HCEC 1CT (cell line): ENCODE results near the gene USP2.

Experiments used
- DNase-seq: peaks from one replicate; pipeline ENCODE4 v3.0.0-alpha.2; 2017

USP2 gene

DNA sequence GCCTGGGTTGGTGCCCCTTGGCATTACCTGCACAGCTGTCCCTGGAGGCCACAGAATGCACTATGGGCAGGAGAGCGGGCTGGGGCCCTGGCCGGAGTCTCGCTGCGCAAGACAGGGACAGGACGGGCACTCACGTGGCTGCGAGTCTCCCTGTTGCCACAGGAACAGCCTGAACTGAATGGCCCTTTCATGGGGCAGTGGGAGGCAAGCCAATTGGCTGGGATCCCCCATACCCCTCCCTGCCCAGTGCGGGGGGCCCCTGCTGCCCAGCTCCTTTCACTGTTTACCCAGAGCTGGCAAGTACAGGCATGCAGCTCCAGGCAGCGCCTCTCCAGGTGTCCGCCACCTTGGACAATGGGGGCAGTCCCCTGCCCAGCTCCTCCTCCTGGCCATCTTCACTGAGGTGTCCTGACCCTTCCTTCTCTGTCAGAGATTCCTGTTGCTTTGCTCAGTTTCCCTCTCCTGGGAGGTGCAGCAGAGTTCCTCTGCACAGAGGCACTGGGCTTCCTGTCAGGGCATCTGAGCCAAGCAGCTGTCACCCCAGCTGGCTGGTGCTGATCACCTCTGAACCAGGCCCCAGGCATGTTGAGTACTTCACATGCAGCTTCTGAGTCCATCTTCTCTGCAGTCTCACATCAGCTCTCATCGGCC is 5.2 kb downstream of the USP2 start:
- peak; percentile 31 for DNase-seq

DNA sequence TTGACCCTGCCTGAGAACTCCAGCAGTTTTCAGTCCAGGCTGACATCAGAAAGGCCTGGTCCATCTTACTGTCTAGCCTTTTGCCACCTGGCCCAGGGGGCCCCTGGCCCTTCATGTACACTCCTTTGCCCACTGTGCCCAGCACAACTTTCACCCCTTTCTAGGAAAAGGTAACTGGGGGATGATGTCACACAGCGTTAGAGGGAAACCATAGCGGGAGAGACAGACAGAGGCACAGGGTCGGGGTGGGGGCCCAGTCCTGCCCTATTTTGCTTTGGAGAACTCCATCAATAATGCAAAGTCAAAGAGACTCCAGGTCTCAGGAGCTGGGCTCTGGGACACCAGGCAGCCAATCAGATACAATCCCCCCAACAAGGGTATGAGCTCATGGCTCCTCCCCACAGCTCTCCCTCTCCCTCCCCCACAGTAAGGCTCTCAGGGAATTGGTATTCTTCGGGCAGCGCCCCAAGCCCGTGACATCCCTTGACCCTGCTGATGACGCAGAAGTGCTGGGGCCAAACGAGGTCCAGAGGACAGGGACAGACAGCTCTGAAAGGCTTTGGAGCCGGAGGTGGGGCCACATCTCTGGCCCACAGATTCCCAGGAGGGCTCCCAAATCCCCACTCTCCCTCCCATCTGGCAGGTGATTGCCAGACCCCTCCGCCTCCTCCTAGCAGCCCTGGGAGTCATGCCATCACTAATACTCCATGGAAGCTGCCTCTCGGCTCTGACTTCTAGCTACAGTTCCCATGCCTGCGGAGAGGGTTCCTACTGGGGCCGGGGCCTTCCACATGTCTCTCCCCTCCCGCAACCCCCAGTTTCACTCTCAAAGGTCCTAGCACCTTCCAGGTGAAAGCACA is 5.9 kb downstream of the USP2 start:
- peak; percentile 88 for DNase-seq

DNA sequence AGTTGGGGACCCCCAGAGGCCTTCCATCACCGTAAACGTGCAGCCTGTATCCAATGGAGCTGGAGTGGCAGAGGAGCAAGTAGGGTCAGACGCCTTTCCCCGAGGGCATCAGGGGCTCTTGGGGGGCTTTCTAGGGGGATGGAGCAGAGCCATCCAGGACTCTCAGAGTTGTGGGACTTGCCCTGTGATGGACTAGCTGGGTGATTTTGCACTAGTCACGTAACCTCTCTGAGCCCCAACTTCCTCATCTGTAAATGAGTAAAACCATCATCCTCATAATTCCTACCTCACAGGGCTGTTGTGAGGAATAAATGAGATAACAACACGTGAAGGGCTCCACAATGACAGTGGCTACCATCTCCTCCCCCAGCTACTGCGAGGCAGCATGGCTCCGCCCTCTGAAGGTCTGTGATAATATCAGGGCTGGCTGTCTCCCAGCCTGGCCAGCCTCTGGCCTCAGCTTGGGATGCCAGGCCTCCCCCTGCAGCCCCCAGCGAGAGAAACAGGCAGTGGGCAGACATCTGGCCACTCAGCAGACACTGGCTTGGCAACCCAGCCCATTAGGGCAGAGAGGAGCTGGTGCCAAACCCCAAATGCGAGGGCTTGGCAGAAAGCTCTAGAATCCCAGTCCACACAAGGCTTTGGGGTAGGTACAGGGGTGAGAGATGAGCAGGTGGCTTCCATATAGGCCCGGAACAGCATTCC is 6.7 kb downstream of the USP2 start:
- no peak for DNase-seq

DNA sequence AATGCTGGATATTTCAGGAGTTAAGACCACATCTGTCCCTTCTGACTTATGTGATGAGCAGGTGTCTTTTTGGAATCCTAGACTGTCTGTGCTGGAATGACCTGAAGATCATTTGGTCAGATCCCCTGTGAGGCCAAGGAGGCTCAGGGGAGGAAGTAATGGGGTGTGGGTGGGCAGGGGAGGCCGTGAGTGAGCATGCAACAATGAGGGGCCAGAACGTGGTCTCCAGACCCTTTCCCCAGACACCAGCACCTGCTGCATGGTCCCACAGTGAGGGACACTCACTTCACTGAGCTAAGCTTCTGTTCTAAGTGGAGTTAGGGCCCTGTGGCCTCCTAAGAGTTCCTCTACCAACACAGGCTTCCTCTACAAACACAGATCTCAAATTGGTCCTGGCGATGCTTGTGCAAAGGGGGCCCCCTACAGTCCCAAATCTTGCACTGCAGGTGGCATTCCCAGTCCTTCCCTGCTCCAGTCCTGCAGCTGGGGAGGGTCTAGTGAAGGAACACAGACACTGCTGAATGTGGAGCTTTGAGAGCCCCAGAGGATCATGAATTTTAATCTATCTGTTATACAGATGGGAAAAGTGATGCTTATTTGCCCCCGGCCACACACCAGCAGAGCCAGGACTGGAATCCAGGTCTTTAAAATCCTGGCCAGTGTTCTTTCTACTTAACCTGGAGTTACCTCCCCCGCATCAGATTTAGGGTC is 7.4 kb downstream of the USP2 start:
- peak; percentile 72 for DNase-seq

DNA sequence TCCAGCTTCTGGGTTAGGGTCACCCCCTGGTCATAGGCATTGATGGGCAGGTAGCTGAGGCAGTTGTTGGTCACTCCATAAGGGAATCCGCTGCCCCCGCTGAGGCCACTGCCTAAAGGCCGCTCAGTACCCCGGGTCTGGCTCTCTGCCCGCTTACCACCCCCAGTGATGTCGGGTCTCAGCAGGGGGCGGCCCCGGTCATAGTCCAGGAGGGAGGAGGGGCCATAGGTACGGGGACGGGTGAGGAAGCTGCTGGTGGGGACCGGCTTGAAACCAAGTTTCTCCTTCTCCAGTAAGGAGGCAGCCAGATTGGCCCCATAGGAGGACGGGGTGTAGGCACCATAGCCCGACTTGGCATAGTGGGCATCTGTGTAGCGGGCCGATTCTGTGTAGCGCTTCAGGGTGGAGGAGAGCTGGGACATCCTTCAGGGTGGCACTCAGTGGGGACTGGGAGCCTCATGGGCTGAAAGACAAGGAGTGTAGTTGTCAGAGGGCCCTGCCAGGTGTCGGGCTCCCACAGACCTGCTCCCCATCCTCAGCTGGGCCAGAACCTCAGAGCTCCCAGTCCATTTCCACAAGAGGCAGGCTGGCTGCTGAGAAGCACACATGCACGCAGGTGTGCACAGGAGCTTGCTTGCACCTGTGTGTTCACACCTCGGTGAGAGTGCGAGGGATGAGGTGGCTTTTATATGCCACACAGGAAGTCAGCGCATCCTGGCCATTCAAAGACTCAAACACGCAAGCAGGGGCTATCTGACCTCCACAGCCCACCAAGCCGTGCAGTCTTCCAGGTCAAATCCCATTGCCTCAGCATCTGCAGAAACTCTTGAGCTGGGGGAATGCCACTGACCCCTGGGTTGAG is 8.2 kb downstream of the USP2 start:
- DNase-seq = no peak

DNA sequence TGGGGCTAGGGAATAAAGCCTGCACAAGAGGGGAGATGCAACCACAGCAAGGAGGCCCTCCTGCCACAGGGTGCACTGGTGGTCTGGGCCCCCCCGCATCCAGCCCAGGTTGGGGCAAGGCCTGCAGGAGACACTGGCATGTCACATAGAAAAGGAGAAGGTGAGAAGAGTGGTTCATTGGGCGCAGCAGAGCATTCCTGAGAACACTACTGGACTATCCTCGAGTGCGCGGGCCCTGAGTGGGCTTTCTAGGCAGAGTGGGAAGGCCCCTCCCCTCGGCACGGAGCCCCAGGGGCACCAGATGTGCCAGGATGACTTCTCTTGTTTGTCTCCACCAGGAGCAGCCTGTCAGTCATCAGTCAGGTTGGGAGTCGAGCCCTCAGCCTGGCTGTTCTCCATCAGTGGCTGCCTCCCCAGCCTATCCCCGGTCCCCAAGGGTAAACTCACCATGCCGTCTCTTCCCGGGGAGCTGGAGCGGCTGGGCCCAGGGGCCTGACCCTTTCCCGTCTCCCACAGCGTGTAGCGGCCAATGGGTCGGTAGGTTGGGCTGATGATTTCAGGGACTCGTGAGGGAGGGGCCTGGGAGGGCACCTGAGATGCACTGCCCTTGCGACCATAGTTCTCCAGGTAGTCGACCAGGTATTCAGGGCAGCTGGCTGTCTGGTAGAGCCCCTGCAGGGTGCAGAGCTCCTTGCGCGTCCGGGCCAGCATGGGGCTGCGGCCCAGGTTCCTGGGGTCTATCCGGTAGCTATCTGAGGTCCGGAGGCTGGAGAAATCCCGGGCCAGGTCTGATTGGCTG is 9.0 kb downstream of the USP2 start:
- no peak for DNase-seq

DNA sequence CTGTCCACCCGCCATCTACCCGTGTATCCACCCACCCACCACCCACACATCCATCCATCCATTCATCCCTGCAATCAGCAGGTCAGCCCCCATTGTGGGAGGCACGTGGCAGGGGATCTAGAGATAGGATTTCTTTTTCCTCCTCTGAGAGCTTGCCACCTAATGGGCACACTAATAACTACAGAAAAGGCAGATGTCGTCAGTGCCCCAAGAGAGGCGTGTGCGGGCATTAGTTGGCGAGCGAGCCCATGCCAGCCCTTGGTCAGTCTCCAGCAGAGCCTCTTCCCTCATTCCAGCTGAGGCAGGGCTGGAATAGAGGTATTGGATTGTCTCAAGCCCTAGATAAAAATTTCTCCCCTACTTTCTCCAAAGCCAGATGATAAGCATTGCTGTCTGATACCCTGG is 9.7 kb downstream of the USP2 start:
- no peak for DNase-seq

DNA sequence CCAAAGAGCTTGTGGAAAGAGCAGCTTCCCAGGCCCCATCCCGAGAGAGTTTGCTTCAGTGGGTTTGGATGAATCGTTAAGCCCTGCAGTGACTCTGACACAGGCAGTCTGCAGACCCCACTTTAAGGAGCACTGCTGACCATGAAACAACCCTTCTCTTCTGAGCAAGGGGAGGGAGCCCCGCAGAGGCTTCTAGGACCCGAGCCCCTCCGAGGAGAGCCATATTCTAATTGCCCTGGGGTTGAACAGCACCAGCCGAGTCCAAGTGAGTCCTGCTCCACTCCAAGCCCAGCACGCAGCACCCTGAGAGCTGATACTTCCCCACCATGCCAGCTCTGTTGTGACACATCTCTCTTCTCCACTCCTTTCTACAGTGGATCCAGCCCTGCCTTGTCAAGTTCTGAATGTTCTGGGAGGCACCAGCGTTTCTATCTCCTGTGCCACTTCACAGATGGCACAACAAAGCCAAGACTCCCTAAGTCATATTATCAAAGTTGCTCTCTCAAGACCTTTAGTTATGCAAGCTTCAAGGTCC is 10.4 kb downstream of the USP2 start:
- no peak for DNase-seq

DNA sequence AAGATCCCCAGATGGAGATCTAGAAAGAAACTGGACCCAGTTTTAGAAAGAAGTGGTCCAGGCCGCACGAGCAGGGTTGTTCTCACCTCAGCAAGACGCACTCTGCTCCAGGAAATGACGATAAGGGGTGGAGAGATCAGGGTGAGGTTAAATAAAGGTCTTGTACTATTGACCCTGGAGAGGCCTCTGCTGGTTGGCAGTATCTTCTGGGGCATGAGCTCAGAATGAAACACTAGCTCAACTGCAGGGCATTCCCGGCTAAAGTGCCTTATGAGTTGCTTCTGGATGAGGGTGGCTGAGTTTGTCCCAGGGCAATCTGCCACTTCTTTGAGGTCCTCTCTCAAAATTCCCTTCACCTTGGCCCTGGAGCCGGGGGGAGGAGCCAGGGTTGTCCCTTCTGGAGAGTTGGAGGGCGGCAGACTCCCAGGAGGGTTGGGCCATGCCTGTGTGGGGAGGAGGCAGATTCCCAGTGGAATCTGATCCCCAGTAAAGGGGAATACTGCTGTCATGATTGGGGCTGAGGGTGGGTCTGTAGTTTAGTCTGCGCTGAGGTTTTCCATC is 10.9 kb downstream of the USP2 start:
- DNase-seq = no peak

DNA sequence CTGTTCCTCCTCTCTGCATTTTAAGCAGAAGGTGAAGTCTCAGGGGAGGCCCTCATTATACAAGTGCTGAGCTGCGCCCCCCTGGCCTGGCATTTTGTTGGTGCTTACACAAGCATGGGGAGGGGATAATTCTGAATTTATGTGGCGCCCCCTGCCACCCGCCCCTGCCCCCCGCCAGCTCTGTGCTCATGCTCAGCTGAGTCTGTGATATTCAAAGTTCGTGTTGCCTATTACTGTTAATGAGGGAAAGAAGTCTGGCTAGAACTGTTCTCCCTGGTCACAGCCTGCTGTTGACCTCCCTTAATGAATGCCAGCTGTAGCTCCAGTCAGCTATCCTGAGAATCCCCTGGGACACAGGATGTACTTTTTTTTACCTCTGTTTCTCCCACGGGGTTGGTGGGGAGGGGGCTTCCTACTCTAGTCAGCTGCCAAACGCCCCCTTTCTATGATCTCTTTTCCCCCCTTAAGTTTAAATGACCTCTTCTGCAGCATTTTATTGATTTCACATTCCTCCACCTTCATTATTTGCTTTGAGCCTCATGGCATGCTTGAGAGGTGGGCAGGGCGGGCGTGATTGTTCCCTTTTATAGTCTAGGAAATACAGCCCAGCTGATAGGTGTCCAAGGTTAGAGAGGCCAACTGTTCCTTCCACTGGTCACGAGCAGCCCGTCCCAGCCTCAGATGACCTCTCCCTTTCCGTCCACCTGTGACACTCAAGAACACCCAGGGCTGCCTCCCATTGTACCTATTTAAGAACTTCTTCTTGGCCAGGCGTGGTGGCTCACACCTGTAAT is 12.2 kb downstream of the USP2 start:
- DNase-seq = no peak

DNA sequence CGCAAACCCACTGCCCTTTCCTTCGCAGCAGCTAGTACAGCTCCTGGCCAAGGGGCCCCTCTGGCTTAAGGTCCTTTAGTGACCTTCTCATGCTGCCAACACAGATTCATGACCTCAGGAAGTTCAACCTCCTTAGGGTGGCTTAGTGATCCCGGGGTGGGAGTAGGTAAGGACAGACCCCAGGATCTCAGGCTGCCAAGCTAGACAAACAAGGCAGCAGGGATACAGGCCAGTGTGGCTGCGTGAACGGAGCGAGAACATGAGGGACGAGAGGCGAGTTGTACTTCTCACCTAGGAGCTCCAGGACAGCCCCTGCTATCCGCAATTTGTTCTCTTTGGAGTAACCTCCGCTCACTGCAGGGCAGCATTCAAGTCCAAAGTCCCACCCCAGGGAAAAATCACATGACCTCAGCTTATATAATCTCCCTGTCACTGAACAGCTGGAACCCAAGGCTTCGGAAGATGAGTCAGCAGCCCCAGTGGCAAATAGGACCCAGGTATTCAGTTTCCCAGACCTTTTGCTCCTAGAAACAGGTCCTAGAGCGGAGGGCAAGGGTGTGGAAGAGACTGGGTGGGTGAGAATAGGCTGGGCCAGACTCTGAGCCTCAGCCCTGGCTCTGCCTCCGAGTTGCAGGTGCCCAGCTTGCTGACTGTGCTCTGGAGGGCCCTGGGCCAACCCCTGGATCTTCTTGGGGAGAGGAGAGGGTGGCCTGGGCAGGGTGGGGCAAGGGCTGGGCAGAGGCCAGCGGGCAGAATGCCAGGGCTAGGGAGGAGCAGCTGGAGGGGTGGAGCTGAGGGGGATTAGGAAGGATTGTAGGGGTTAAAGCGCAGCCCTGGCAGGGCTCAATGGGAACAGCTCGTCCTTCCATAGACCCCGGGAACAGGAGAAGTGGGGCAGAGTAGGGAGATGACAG is 13.1 kb downstream of the USP2 start:
- peak; percentile 61 for DNase-seq

DNA sequence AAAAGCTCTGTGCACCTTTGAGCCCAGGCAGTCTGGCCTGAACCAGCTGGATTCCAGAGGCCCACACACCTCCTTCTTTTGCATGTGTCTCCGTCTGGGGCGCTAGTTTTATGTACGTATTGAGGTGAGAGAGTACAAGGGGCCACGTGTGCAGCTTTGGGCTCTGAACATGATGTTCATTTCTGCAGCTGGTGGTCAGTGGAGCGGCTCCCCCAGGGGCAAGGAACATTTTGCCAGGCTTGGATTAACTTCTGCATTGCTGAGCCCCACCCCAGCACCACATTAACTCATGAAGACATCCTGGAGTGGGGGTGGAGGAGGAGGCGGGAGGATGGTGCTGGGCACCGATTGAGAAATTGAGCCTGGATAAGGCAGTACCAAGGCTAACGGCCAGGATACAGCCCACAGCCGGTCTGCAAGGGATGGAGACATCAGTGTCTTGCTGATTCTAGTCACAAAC is 13.8 kb downstream of the USP2 start:
- peak; percentile 25 for DNase-seq

DNA sequence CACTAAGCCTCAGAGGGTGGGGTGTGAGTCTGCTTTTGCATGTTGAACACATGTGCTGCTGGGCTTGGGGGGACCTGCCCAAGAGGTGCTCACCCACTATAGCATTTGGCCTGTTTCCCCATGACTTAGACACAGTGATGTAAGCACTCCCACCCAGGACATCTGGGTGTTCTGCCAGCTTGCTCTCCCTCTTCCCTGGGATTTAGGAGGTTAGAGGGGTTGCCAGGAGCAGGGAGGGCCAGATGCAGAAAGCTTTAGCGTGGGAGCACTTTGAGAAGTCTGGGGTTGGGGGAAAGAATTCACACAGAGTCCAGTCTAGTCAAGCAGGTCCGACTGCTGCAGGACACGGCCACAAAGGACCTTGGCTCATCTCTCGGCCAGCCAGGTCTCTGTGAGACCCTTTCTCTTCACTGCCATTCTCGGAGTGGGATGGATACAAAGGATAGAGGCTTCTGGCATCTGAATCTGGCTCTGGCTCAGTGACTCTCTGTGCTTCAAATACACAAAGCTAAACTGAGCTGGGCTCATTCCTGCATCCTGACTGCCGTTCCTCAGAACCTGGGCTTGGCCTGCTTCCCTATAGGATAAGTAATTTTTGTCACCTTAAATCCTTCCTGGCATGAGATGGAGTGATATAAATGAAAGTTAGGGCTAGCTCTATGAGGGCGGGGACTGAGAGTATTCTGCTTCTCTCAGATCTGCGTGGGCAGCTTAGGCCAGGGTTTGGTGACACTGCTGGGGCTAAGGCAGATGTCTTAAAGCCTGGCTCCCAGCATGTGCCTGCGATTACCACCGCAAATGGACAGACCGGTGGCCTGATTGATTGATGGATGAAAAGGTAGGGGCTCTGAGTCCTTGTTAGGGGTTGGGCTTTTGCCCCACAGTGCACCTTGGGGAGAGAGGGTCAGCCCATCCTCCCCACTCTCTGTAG is 14.5 kb downstream of the USP2 start:
- no peak for DNase-seq

DNA sequence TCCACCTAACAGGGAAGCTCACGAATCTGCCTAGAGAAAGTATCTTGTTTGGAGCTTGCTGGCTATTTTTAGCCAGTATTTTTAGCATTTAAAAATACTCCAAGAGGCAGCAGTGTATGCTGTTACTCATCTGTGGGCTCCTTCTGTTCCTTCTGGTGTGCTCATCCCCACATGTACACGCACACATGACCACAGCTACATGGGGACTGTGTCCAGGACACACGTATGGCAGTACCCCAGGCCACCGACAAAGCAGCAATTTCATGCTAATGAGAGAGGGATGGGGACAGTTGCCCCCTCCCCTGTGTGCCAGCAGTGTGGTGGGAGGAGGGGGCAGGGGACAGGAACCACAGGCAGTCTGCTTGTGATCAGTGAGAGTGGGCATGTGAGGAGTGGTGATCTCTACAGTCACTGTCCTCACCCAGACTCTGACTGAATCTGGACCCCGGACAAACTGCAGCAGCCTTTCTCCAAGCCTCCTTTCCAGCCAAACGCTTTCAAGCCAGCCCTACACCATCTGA is 16.4 kb downstream of the USP2 start:
- peak; percentile 38 for DNase-seq

DNA sequence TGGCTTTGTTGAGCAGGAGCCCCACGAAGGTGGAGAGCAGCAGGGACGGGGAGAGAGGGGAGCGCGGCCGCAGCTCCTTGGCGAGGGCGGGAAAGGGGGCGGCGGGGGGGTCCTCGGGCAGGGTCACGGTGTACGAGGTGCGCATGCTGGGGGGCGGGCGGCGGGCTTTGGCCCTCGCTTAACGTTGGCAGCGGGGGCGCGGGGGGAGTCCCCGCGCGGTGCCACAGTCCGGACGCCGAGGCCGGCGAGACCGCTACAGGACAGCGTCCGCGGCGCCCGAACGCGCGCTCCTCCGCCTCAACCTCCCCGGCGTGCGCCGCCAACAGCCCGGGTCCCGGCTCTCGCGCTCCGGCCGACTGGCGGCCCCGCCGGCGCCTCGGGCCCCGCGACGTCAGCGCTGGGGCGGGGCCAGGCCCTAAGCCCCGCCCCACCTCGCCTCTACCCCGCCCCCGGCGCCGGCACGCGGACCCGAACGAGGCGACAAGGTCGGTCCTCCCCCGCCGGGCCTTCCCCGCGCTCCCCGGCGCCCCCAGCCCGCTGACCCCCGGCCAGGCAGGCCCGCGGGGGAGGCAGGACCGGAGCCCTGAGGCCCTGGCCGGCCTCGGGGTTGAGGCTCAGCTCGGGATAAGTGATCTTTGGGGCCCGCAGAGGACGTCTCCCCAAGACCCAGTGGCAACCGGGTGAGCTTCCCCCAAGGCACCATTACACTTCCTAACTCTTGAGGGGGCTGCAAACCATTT is 17.5 kb downstream of the USP2 start:
- peak; percentile 36 for DNase-seq

DNA sequence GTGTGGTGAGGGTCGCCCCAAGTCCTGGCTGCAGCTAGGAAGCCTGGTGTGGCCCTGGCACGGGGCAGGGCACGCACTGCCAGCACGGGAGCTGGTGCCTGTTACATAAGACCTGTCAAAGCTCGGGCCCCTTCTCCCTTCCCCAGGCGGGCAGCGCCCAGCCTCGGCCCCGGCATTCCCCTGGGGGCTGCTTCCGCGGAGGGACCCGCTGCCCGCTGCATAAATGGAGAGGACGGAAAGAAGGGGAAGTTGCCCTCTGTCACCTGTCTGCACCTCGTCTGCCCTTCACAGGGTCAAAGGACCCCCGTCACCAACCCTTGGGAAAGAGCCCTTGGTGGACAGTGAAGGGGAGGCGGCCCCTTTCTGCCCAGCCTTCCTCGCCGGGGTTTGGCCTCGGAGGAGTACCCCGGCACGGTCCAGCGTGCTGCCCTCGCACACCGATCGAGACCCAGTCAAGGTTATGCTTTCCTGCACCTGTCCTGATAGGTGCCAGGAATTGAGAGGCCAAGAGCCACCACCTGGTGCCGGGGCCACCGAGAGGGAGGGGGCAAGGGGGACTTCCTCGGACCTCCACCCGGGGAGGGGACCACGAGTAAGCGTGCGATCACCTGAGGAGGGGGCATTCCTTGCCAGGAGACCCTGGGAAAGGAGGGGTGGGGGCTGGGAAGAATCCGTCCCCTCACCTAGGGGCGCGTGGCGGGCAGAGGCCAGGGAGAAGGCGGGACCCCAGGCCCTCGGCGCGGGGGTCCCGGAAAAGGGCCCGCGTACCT is 18.2 kb downstream of the USP2 start:
- DNase-seq = no peak
